Mucosa of descending colon (tissue), 3 donors: ENCODE data around the gene NF1. TPM values are rescaled to one million over a fixed set of nuclear protein-coding genes. Genes with fewer than 3 reads are reported as not detected.
"Not testable (repeated sequence)": the region's sequence is repeated elsewhere in the genome, so short reads cannot be mapped to it uniquely, and the experiment has no call there.

Source experiments
- ATAC-seq: fragments of 200-7000 bp; cut with Tn5 transposase; one replicate; pipeline ENCODE4 v1.9.1; 2020; ENCODE audit warnings: mild to moderate bottlenecking, moderate library complexity
- DNase-seq, 3 donors: peaks; one replicate each; pipeline ENCODE4 v3.0.0-alpha.2; 2020
- H3K36me3 ChIP-seq: fragments of 200-600 bp; one replicate; pipeline ENCODE4 v1.8.0; 2021; ENCODE audit warnings: low read depth, mild to moderate bottlenecking
- H3K4me1 ChIP-seq: fragments of 200-600 bp; one replicate; pipeline ENCODE4 v1.8.0; 2021; ENCODE audit warnings: low read depth, mild to moderate bottlenecking
- H3K4me3 ChIP-seq: fragments of 200-600 bp; one replicate; pipeline ENCODE4 v1.8.0; 2021; ENCODE audit warnings: mild to moderate bottlenecking
- H3K9me3 ChIP-seq: fragments of 200-600 bp; one replicate; pipeline ENCODE4 v1.8.0; 2021; ENCODE audit warnings: mild to moderate bottlenecking
- CTCF ChIP-seq: fragments of 200-600 bp; IDR thresholded peaks from one replicate; pipeline ENCODE4 v1.8.0; 2022; ENCODE audit warnings: antibody characterized with exemption, mild to moderate bottlenecking
- intact Hi-C, 2 donors: fragments of 100-400 bp; cut with DNase I in 1 of 2; cut with micrococcal nuclease in 1 of 2; formaldehyde crosslinking; loops; one replicate each; pipeline versions ENCODE4 v1.11.0 to v1.11.1; 2022; cut with DNase I, micrococcal nuclease
- total RNA-seq, 3 donors: library from RNA; stranded (reverse); fragmentation: NEBNext Ultra II Directional in 2 of 3; extraction: Animal tissue kit (Norgen Biotek cat#: 25700) in 2 of 3; gene quantifications; one replicate each; pipeline versions ENCODE4 v1.2.1 to v1.2.4, GENCODE V29; 2021 to 2023
- donor health status: DM: no; HTN: no; CAD: no; lungs with moderate emphysema.
- donor health status: DM: no; HTN: no; CAD: no.
- donor health status: DM: no; HTN: yes; CAD: no.

NF1 gene
- total RNA-seq, 3 donors from 2014 or later: 51.9 to 67.6 (median 52.4) TPM

GRCh38 chr17:31105991-31106390 is 11.2 kb downstream of the NF1 start:
- TF ChIP-seq CTCF: no peak
- Histone ChIP-seq H3K9me3 (no peaks in the 10 kb centered on the region), H3K4me3 (no peak overlapping the region), H3K36me3 (no peaks in the 10 kb centered on the region), H3K4me1 (no peaks in the 10 kb centered on the region)
- intact Hi-C loops: no loop called here
- no peak for DNase-seq
- ATAC-seq: no peak

GRCh38 chr17:31111183-31111582 is 16.4 kb downstream of the NF1 start:
- Histone ChIP-seq H3K36me3 (no peaks in the 10 kb centered on the region), H3K9me3 (no peaks in the 10 kb centered on the region), H3K4me1 (no peaks in the 10 kb centered on the region), H3K4me3 (no peak overlapping the region)
- DNase-seq: no peak
- TF ChIP-seq CTCF: no peak
- intact Hi-C loops: no loop called here
- no peak for ATAC-seq

DNA sequence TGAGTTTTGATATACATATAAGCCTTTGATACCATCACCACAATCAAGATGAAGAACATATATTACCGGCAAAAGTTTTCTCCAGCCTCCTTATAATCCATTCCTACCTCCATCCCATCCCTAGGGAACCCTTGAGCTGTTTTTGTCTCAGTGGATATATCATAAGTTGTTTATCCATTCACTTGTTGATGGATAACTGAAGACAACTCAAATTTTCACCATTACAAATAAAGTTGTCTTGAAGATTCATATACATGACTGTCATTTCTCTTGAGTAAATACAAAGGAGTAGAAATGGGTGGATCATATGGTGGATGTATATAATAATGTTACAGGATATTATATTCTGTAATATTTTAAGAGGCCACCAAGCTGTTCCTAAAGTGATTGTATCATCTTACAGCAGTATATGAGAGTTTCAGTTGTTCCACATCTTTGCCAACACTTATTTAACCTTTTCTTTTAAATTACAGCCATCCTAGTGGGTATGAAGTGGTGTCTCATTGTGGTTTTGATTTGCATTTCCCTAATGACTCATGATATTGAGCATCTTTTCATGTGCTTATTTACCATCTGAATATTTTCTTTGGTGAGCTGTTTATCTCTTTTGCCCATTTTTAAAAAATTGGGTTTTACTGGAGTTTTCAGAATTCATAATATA is 17.4 kb downstream of the NF1 start:
- no peak for DNase-seq
- no peak for TF ChIP-seq CTCF
- intact Hi-C loops: no loop called here
- H3K36me3 ChIP-seq: no peaks in the 10 kb centered on the region
- H3K4me3 ChIP-seq: no peak overlapping the region
- ATAC-seq: no peak
- H3K4me1 ChIP-seq: no peaks in the 10 kb centered on the region
- no peaks in the 10 kb centered on the region for H3K9me3 ChIP-seq

GRCh38 chr17:31113368-31113767 is 18.6 kb downstream of the NF1 start:
- H3K9me3 ChIP-seq, H3K4me1 ChIP-seq, ATAC-seq, intact Hi-C loops, H3K36me3 ChIP-seq, DNase-seq, H3K4me3 ChIP-seq: not testable (repeated sequence)

DNA sequence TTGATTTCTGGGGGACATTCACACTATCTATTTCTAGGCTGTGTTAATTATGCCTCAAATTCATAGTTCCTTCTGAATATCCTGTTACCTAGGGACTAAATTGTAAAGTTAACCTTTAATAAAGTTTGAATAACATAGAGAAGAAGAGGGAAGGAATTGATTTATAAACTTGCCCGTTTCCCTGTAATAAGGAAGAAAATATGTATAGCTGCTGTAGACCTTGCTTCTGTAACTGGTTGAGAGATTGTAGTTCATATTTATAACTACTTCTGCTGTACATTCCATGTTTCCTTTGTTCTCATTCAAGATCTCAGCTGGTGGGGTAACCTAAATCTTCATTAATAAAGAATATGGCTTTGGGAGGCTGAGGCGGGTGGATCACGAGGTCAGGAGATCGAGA is 19.2 kb downstream of the NF1 start:
- ATAC-seq (peak; percentile 50), DNase-seq (no peak)
- intact Hi-C loops: no loop called here
- Histone ChIP-seq H3K9me3 (no peaks in the 10 kb centered on the region), H3K36me3 (no peaks in the 10 kb centered on the region), H3K4me1 (no peaks in the 10 kb centered on the region), H3K4me3 (no peak overlapping the region)
- TF ChIP-seq CTCF: no peak

GRCh38 chr17:31114956-31115555 is 20.3 kb downstream of the NF1 start:
- DNase-seq: no peak
- no peak for TF ChIP-seq CTCF
- intact Hi-C loops: no loop called here

More at GRCh38 chr17:31114956-31115555, 20.3 kb downstream of the NF1 start:
- H3K4me3 ChIP-seq: no peak overlapping the region
- ATAC-seq: no peak
- no peaks in the 10 kb centered on the region for H3K9me3 ChIP-seq
- no peaks in the 10 kb centered on the region for H3K4me1 ChIP-seq
- H3K36me3 ChIP-seq: no peaks in the 10 kb centered on the region
